ENCODE results near the gene RPS19BP1.
A peak's percentile ranks its signal among the peaks of the same experiment; 100 is the strongest.

The RPS19BP1 gene

GRCh38 chr22:39532215-39533073 lies at the start of gene RPS19BP1:
RPS19BP1 (minus strand) TSS chr22:39532748; CDS start chr22:39532738, 10 bp downstream.
- DNase-seq: peak; percentile 100
- TF ChIP-seq GATA1 (IDR thresholded peaks at IDR 0.05; ENCODE audit: low read depth, low read length) (no peak), POLR2A (IDR thresholded peaks at IDR 0.05; ENCODE audit: low read length) (peak; percentile 91)

GRCh38 chr22:39581303-39581702 lies 48.8 kb upstream of the RPS19BP1 start:
- DNase-seq: no peak
- no peak for TF ChIP-seq GATA1 (IDR thresholded peaks at IDR 0.05; ENCODE audit: low read depth, low read length)
- TF ChIP-seq POLR2A (IDR thresholded peaks at IDR 0.05; ENCODE audit: low read length): no peak

- TF ChIP-seq GATA1 (IDR thresholded peaks at IDR 0.05; ENCODE audit: low read depth, low read length) (no peak), POLR2A (IDR thresholded peaks at IDR 0.05; ENCODE audit: low read length) (no peak)
- DNase-seq: no peak
Observed at GRCh38 chr22:39580795-39581194, 48.2 kb upstream of the RPS19BP1 start.

- DNase-seq: no peak
- TF ChIP-seq GATA1 (IDR thresholded peaks at IDR 0.05; ENCODE audit: low read depth, low read length) (no peak), POLR2A (IDR thresholded peaks at IDR 0.05; ENCODE audit: low read length) (no peak)
Observed at GRCh38 chr22:39580006-39580441, 47.5 kb upstream of the RPS19BP1 start.

GRCh38 chr22:39577900-39578299 lies 45.4 kb upstream of the RPS19BP1 start:
- no peak for TF ChIP-seq POLR2A (IDR thresholded peaks at IDR 0.05; ENCODE audit: low read length)
- no peak for TF ChIP-seq GATA1 (IDR thresholded peaks at IDR 0.05; ENCODE audit: low read depth, low read length)
- no peak for DNase-seq

- no peak for TF ChIP-seq GATA1 (IDR thresholded peaks at IDR 0.05; ENCODE audit: low read depth, low read length)
- TF ChIP-seq POLR2A (IDR thresholded peaks at IDR 0.05; ENCODE audit: low read length): no peak
- DNase-seq: no peak
Observed at GRCh38 chr22:39577366-39577765, 44.8 kb upstream of the RPS19BP1 start.

GRCh38 chr22:39576027-39576426 lies 43.5 kb upstream of the RPS19BP1 start:
- TF ChIP-seq POLR2A (IDR thresholded peaks at IDR 0.05; ENCODE audit: low read length): no peak
- DNase-seq: no peak

- DNase-seq: no peak
- TF ChIP-seq GATA1 (IDR thresholded peaks at IDR 0.05; ENCODE audit: low read depth, low read length): no peak
- TF ChIP-seq POLR2A (IDR thresholded peaks at IDR 0.05; ENCODE audit: low read length): no peak
Observed at GRCh38 chr22:39575552-39575825, 42.9 kb upstream of the RPS19BP1 start.

GRCh38 chr22:39574779-39575551 lies 42.4 kb upstream of the RPS19BP1 start:
- TF ChIP-seq POLR2A (IDR thresholded peaks at IDR 0.05; ENCODE audit: low read length): no peak
- TF ChIP-seq GATA1 (IDR thresholded peaks at IDR 0.05; ENCODE audit: low read depth, low read length): no peak
- DNase-seq: peak; percentile 26 to 72

- TF ChIP-seq GATA1 (IDR thresholded peaks at IDR 0.05; ENCODE audit: low read depth, low read length) (no peak), POLR2A (IDR thresholded peaks at IDR 0.05; ENCODE audit: low read length) (no peak)
- no peak for DNase-seq
Observed at GRCh38 chr22:39571538-39571937, 39.0 kb upstream of the RPS19BP1 start.

- no peak for DNase-seq
- TF ChIP-seq POLR2A (IDR thresholded peaks at IDR 0.05; ENCODE audit: low read length) (no peak), GATA1 (IDR thresholded peaks at IDR 0.05; ENCODE audit: low read depth, low read length) (no peak)
Observed at GRCh38 chr22:39570665-39571064, 38.1 kb upstream of the RPS19BP1 start, which contains the start of gene CACNA1I. CACNA1I (plus strand) TSS chr22:39570753; CDS start chr22:39570753, 0 bp downstream.

- TF ChIP-seq POLR2A (IDR thresholded peaks at IDR 0.05; ENCODE audit: low read length) (no peak), GATA1 (IDR thresholded peaks at IDR 0.05; ENCODE audit: low read depth, low read length) (no peak)
- DNase-seq: no peak
Observed at GRCh38 chr22:39570226-39570625, 37.7 kb upstream of the RPS19BP1 start.

- no peak for TF ChIP-seq GATA1 (IDR thresholded peaks at IDR 0.05; ENCODE audit: low read depth, low read length)
- TF ChIP-seq POLR2A (IDR thresholded peaks at IDR 0.05; ENCODE audit: low read length): no peak
Observed at GRCh38 chr22:39569066-39569465, 36.5 kb upstream of the RPS19BP1 start.

GRCh38 chr22:39568278-39568981 lies 35.9 kb upstream of the RPS19BP1 start:
- no peak for TF ChIP-seq GATA1 (IDR thresholded peaks at IDR 0.05; ENCODE audit: low read depth, low read length)
- TF ChIP-seq POLR2A (IDR thresholded peaks at IDR 0.05; ENCODE audit: low read length): no peak
- DNase-seq: no peak

More at GRCh38 chr22:39569066-39569465, 36.5 kb upstream of the RPS19BP1 start:
- DNase-seq: no peak

Data from erythroblast (primary cell).